Activated gamma-delta T cell treated with Interleukin-2 at 50 U/mL for 16 hours (primary cell): ENCODE results near the gene YBX1.
"Not testable (repeated sequence)": the region's sequence is repeated elsewhere in the genome, so short reads cannot be mapped to it uniquely, and the experiment has no call there.

ENCODE experiments used
- DNase-seq: peaks from one replicate; pipeline ENCODE4 v3.0.0-alpha.2; 2020

Gene YBX1

DNA sequence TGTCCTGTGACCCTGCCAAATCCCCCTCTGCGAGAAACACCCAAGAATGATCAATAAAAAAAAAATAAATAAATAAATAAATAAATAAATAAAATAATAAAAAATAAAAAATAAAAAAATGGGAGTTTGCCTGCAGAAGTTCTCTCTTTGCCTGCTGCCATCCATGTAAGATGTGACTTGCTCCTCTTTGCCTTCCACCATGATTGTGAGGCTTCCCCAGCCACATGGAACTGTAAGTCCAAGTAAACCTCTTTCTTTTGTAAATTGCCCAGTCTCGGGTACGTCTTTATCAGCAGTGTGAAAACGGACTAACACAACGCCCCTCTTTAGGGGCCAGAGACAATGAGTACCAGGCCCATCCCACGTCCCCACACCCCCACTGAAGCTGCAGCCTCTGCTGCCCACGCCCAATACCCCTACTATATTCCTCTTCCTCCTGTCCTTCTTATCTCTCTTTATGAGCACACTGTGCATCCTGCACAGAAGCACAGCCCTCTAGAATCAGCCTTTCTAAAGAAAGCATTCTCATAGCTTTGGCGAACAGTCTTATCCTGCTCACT lies 69.4 kb downstream of the YBX1 start:
- not testable (repeated sequence) for DNase-seq

GRCh38 chr1:42752284-42752683 lies 70.1 kb downstream of the YBX1 start:
- no peak for DNase-seq

DNA sequence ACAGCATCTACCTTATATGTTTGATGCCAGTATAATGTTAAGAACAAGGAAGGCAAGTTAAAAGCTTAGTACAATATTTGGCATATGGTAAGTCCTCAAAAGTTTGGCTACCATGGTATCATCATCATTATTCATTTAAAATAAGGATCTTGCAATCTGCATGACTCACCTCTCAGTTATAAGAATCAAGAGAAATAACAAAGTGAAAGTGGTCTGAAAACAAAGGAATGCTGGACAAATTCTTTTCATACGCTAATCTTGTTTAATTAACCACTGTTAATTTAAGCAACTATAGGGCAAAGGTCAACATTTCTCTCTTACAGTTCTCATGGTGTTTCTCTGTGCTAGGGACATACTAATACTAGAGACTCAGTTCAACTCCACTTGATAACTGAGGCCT lies 70.9 kb downstream of the YBX1 start:
- DNase-seq: no peak
